ENCODE measurements around the gene SLC25A25.
"Not testable (repeated sequence)": the region's sequence is repeated elsewhere in the genome, so short reads cannot be mapped to it uniquely, and the experiment has no call there.

SLC25A25 gene

DNA sequence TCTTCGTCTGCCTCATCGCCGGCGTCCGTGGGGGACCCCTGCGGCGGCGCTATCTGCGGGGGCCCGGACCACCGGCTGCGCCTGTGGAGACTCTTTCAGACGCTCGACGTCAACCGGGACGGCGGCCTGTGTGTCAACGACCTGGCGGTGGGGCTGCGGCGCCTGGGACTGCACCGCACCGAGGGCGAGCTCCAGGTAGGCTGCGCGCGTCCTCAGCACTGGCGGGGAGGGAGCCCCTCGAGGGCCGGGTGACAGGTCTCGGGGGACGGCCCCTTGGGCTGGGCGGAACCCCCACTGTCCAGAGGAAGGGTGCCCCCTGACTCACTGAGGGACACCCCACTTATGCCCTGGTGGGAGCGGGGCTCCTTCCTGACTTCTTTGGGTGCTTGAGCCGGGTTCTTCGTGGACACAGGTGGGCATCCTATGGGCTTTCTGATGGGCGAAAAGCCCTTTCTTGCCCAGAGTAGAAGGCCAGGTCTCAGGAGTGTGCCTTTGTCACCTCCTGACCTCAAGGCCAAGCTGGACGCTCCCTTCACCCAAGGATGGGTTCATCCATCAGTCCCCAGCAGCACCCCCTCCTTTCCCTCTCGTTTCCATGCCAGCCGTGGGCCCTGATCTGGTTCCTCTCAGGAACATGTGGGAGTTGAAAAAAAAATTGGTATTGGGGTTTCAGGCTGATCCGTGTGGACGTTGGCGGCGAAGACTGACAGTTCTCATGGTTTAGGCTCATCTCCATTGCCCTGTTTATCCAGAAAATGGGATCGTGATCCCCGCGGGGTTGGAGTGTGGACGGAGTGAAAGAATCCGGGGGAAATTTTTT, 564 bp downstream of the SLC25A25 start:
- Histone ChIP-seq H3K4me1 (peaks cover 22% of the 10 kb centered on the region), H3K36me3 (0 out of 2 replicates have a peak, but pooled peaks cover 5% of the 10 kb centered on the region), H3K4me3 (ENCODE audit: low read depth, low read length) (peak overlapping the region; percentile 97), H3K27me3 (no peaks in the 10 kb centered on the region), H3K9me3 (no peaks in the 10 kb centered on the region)
- no peak for DNase-seq
- TF ChIP-seq, protein P1, sequence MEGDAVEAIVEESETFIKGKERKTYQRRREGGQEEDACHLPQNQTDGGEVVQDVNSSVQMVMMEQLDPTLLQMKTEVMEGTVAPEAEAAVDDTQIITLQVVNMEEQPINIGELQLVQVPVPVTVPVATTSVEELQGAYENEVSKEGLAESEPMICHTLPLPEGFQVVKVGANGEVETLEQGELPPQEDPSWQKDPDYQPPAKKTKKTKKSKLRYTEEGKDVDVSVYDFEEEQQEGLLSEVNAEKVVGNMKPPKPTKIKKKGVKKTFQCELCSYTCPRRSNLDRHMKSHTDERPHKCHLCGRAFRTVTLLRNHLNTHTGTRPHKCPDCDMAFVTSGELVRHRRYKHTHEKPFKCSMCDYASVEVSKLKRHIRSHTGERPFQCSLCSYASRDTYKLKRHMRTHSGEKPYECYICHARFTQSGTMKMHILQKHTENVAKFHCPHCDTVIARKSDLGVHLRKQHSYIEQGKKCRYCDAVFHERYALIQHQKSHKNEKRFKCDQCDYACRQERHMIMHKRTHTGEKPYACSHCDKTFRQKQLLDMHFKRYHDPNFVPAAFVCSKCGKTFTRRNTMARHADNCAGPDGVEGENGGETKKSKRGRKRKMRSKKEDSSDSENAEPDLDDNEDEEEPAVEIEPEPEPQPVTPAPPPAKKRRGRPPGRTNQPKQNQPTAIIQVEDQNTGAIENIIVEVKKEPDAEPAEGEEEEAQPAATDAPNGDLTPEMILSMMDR (IDR thresholded peaks at IDR 0.05; ENCODE audit: low read depth, low read length) = no peak

DNA sequence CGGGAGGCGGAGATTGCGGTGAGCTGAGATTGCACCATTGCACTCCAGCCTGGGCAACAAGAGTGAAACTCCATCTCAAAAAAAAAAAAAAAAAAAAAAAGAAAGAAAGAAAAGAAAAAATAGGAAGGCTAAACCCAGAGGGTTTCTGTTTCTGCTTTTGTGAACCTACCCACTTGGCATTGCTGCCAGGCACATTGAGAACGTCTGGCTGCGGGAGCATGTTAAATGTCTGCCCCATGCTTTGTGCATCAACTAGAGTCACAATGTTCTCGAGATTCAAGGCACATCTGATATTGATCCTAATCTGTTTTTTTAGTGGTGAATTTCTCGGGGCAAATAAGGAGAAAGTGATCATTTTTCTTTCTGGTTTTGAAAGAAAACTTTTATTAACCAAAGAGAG, 2.8 kb downstream of the SLC25A25 start:
- peaks cover 21% of the 10 kb centered on the region for H3K36me3 ChIP-seq
- DNase-seq = no peak
- peaks cover 22% of the 10 kb centered on the region for H3K4me1 ChIP-seq
- TF ChIP-seq, protein P1 (IDR thresholded peaks at IDR 0.05; ENCODE audit: low read depth, low read length) = no peak
- no peaks in the 10 kb centered on the region for H3K27me3 ChIP-seq
- no peaks in the 10 kb centered on the region; the same call in 1 of the 2 replicates for H3K9me3 ChIP-seq
- no peak overlapping the region for H3K4me3 ChIP-seq (ENCODE audit: low read depth, low read length)

- H3K4me3 ChIP-seq (ENCODE audit: low read depth, low read length); DNase-seq; H3K27me3 ChIP-seq; H3K9me3 ChIP-seq: not testable (repeated sequence)
- Histone ChIP-seq H3K4me1 (peaks cover 19% of the 10 kb centered on the region), H3K36me3 (peaks cover 22% of the 10 kb centered on the region)
Measured at GRCh38 chr9:128071475-128071874, 3.4 kb downstream of the SLC25A25 start.

DNA sequence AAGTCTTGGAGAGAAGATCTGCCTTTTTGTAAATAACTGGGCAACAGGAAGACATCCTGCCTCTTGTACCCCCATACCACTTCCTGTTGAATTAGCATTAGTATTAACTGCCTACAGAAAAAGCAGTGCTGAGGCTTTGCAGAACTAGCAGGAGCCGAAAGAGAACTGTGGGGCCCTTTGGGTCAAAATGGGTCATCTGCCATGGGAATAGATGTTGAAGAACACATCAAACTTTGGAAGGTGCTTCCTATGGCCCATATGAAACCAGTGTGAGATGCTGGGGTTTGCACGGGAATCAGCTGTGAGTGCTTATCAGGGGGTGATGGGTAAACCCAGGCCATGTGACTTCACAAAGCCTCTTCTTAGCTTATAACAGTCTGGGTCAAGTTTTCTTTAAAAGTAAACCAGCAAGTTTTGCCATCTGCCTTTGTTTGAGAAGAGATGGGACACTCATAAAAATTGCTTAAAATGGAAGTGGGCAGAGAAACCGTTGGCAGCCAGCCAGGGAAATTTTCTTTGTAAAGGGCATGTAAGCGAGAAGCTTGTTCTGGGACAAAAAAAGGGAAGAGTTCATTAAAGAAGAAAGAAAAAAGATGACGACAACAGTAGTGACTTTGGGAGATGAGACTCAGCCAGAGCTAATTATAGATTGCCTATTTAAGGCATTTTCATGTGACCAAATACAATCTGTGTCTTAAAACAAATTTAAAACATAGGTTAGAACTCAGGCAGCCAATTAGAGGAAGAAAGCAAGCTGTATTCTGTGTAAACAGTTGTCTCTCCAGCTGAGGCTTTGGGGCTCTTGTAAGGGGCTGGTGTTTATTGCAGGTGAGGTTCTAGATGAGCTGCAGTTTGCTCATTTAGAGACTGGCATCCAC, 4.4 kb downstream of the SLC25A25 start:
- H3K4me3 ChIP-seq (ENCODE audit: low read depth, low read length) = no peak overlapping the region
- peaks cover 28% of the 10 kb centered on the region for H3K36me3 ChIP-seq
- peaks cover 14% of the 10 kb centered on the region for H3K4me1 ChIP-seq
- H3K9me3 ChIP-seq = no peaks in the 10 kb centered on the region; the same call in 1 of the 2 replicates
- DNase-seq = peak; percentile 53
- TF ChIP-seq, protein P1 (IDR thresholded peaks at IDR 0.05; ENCODE audit: low read depth, low read length) = no peak
- no peaks in the 10 kb centered on the region for H3K27me3 ChIP-seq

- Histone ChIP-seq H3K9me3 (no peaks in the 10 kb centered on the region; the same call in 1 of the 2 replicates), H3K36me3 (peaks cover 28% of the 10 kb centered on the region), H3K4me3 (ENCODE audit: low read depth, low read length) (no peak overlapping the region), H3K27me3 (no peaks in the 10 kb centered on the region), H3K4me1 (peaks cover 18% of the 10 kb centered on the region)
- TF ChIP-seq, protein P1 (IDR thresholded peaks at IDR 0.05; ENCODE audit: low read depth, low read length) = no peak
- no peak for DNase-seq
Measured at GRCh38 chr9:128073253-128073886, 5.3 kb downstream of the SLC25A25 start.

DNA sequence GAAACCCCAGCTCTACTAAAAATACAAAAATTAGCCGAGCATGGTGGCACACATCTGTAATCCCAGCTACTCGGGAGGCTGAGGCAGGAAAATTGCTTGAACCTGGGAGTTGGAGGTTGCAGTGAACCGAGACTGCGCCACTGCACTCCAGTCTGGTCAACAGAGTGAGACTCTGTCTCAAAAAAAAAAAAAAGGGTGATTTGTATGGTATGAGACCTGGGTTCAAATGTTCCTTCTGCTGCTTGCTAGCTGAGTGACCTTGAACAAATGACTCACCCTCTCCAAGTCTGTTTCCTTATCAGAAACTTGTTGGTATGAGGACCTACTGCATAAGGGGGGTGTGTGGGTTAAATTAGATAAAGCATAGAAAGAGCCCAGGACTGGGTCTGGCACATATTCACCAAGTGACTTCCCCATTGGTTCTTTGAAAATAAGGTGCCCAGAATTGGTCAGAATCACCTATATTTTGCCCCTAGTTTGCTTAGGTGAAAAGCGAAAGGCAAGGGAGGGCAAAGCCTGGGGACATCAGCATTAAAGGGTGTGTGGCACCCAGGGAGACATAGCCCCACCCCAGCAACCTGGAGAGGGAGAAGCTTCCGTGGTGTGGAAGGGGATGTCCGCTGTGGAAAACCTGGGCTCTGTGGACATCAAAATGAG, 9.9 kb downstream of the SLC25A25 start:
- Histone ChIP-seq H3K27me3 (no peaks in the 10 kb centered on the region), H3K4me1 (peaks cover 23% of the 10 kb centered on the region), H3K36me3 (peaks cover 34% of the 10 kb centered on the region)

More for the DNA sequence above, 9.9 kb downstream of the SLC25A25 start:
- no peak for DNase-seq
- no peak overlapping the region for H3K4me3 ChIP-seq (ENCODE audit: low read depth, low read length)
- H3K9me3 ChIP-seq = no peaks in the 10 kb centered on the region; the same call in 1 of the 2 replicates
- TF ChIP-seq, protein P1 (IDR thresholded peaks at IDR 0.05; ENCODE audit: low read depth, low read length) = no peak
